ENCODE measurements around the gene LGALS3BP. TPM values are rescaled to one million over a fixed set of nuclear protein-coding genes. Genes with fewer than 3 reads are reported as not detected.

The LGALS3BP gene
- total and polyA plus RNA-seq, 2 of the 13 experiments (the other 11 are each of a cell fraction or from before 2014, with no cell fraction given), result 137 to 332 TPM

- TF ChIP-seq ZMYM2 (CRISPR knock-in tag; IDR thresholded peaks at IDR 0.05) (no peak), ZNF331 (CRISPR knock-in tag; IDR thresholded peaks at IDR 0.05) (no peak), TEF (CRISPR knock-in tag; IDR thresholded peaks at IDR 0.05) (no peak), KDM3A (CRISPR knock-in tag; IDR thresholded peaks at IDR 0.05; ENCODE audit: low read depth) (0 out of 2 replicates have a peak, but pooled peaks have one; percentile 36), XRCC5 (optimal IDR thresholded peaks at IDR 0.05; ENCODE audit: low read length) (no peak), ZBTB37 (CRISPR knock-in tag; IDR thresholded peaks at IDR 0.05) (no peak), ZEB1 (IDR thresholded peaks at IDR 0.05; ENCODE audit: insufficient replicate concordance, low read depth) (no peak), ELF4 (CRISPR knock-in tag; IDR thresholded peaks at IDR 0.05; ENCODE audit: borderline replicate concordance) (no peak), TCF7 (IDR thresholded peaks at IDR 0.05; ENCODE audit: low read depth) (peak; percentile 84), ZZZ3 (CRISPR knock-in tag; IDR thresholded peaks at IDR 0.05; ENCODE audit: borderline replicate concordance) (no peak), ZNF280D (CRISPR knock-in tag; IDR thresholded peaks at IDR 0.05) (no peak), MLLT10 (CRISPR knock-in tag; IDR thresholded peaks at IDR 0.05) (no peak), ZFP90 (CRISPR knock-in tag; IDR thresholded peaks at IDR 0.05; ENCODE audit: borderline replicate concordance) (0 out of 2 replicates have a peak, but pooled peaks have one; percentile 44), ZNF24 (IDR thresholded peaks at IDR 0.05) (no peak), ARID4A (CRISPR knock-in tag; IDR thresholded peaks at IDR 0.05; ENCODE audit: borderline replicate concordance) (peak; percentile 20; the same call in 1 of the 2 replicates), ZNF343 (CRISPR knock-in tag; IDR thresholded peaks at IDR 0.05) (no peak), PTBP1 (IDR thresholded peaks at IDR 0.05; ENCODE audit: low read depth, low read length, poor library complexity, severe bottlenecking) (no peak), SIX4 (CRISPR knock-in tag; IDR thresholded peaks at IDR 0.05) (no peak), ZBTB42 (CRISPR knock-in tag; IDR thresholded peaks at IDR 0.05) (no peak), ZNF619 (CRISPR knock-in tag; IDR thresholded peaks at IDR 0.05) (no peak)
Measured at GRCh38 chr17:78947235-78948149, 32.2 kb downstream of the LGALS3BP start (continued).

Measured in HepG2 (cell line).